ENCODE data around the gene USP6NL.

The USP6NL gene

GRCh38 chr10:11611248-11612020 is at the start of gene USP6NL:
USP6NL (minus strand) TSS chr10:11611650; CDS start chr10:11597634, 14,016 bp downstream.
- peak; percentile 72 for DNase-seq (ENCODE audit: low read depth)
- TF ChIP-seq CTCF (conservative IDR thresholded peaks at IDR 0.05; ENCODE audit: control insufficient read depth, insufficient read depth, low read depth, low read length), result no peak
- peak within 1 kb of the TSS; percentile 86 for H3K4me3 ChIP-seq (ENCODE audit: control insufficient read depth, low read depth, low read length)

GRCh38 chr10:11658801-11659368 is 47.4 kb upstream of the USP6NL start:
- DNase-seq (ENCODE audit: low read depth), result no peak
- no peak overlapping the region for H3K4me3 ChIP-seq (ENCODE audit: control insufficient read depth, low read depth, low read length)
- TF ChIP-seq CTCF (conservative IDR thresholded peaks at IDR 0.05; ENCODE audit: control insufficient read depth, insufficient read depth, low read depth, low read length), result no peak

- DNase-seq (ENCODE audit: low read depth), result peak; percentile 4
- no peak overlapping the region for H3K4me3 ChIP-seq (ENCODE audit: control insufficient read depth, low read depth, low read length)
- no peak for TF ChIP-seq CTCF (conservative IDR thresholded peaks at IDR 0.05; ENCODE audit: control insufficient read depth, insufficient read depth, low read depth, low read length)
Measured at GRCh38 chr10:11655836-11656235, 44.4 kb upstream of the USP6NL start.

GRCh38 chr10:11654659-11655058 is 43.2 kb upstream of the USP6NL start:
- H3K4me3 ChIP-seq (ENCODE audit: control insufficient read depth, low read depth, low read length), result no peak overlapping the region
- no peak for DNase-seq (ENCODE audit: low read depth)

GRCh38 chr10:11653758-11654471 is 42.5 kb upstream of the USP6NL start:
- TF ChIP-seq CTCF (conservative IDR thresholded peaks at IDR 0.05; ENCODE audit: control insufficient read depth, insufficient read depth, low read depth, low read length), result no peak
- H3K4me3 ChIP-seq (ENCODE audit: control insufficient read depth, low read depth, low read length), result no peak overlapping the region
- DNase-seq (ENCODE audit: low read depth), result no peak

More at GRCh38 chr10:11654659-11655058, 43.2 kb upstream of the USP6NL start:
- TF ChIP-seq CTCF (conservative IDR thresholded peaks at IDR 0.05; ENCODE audit: control insufficient read depth, insufficient read depth, low read depth, low read length), result no peak

- no peak for TF ChIP-seq CTCF (conservative IDR thresholded peaks at IDR 0.05; ENCODE audit: control insufficient read depth, insufficient read depth, low read depth, low read length)
- peak; percentile 18 for DNase-seq (ENCODE audit: low read depth)
- no peak overlapping the region for H3K4me3 ChIP-seq (ENCODE audit: control insufficient read depth, low read depth, low read length)
Measured at GRCh38 chr10:11647676-11648075, 36.2 kb upstream of the USP6NL start.

Data from fibroblast of mammary gland (primary cell).